GM12878 (cell line): ENCODE measurements around the gene NAB1. TPM values are rescaled to one million over a fixed set of nuclear protein-coding genes. Genes with fewer than 3 reads are reported as not detected.

ENCODE experiments used
- ATAC-seq: fragments of 200-7000 bp; cut with Tn5 transposase; 3 replicates; pipeline ENCODE4 v1.9.1; 2020; ENCODE audit warnings: mild to moderate bottlenecking, moderate library complexity
- BruUV-seq: library from RNA; stranded (reverse); fragments of 400-500 nt; replicated peaks from 2 replicates; lab custom pipeline; 2021; lab: Mats Ljungman, UMichigan
- CTCF ChIA-PET: fragments of 300-600 bp; sonication (Branson Sonifier 250); formaldehyde crosslinking; extraction: SDS; loops from one replicate; lab custom pipeline; 2021; ENCODE audit warnings: inconsistent platforms; lab: Yijun Ruan, JAX
- POLR2A ChIA-PET: fragments of 350-600 bp; formaldehyde crosslinking; extraction: SDS; loops from one replicate; lab custom pipeline; 2021; ENCODE audit warnings: inconsistent platforms; lab: Charles Lee
- RAD21 ChIA-PET: fragments of 300-600 bp; sonication (Branson Sonifier 250); formaldehyde crosslinking; loops from one replicate; lab custom pipeline; 2023; ENCODE audit warnings: antibody characterized with exemption; ENCODE audit not compliant: unreplicated experiment; lab: Charles Lee
- SMC1A ChIA-PET: fragments of 300-600 bp; sonication (Branson Sonifier 250); formaldehyde crosslinking; loops from one replicate; lab custom pipeline; 2023; ENCODE audit not compliant: unreplicated experiment, uncharacterized antibody; lab: Charles Lee
- DNase-seq: peaks from one replicate; pipeline ENCODE4 v3.0.0-alpha.2; 2011; ENCODE audit warnings: low read depth, low spot score
- FAIRE-seq: peaks from 3 replicates; lab custom pipeline; 2011; peaks lifted over from hg19 to GRCh38; lab: Jason Lieb, UNC
- H2AFZ ChIP-seq: 2 replicates; pipeline ENCODE4 v1.6.0; 2011; ENCODE audit warnings: low read depth, low read length, control low read depth; ENCODE audit not compliant: control insufficient read depth
- H3K27ac ChIP-seq: 2 replicates; pipeline ENCODE4 v1.5.1; 2011; ENCODE audit warnings: control low read depth; ENCODE audit not compliant: control insufficient read depth, insufficient read depth
- H3K27me3 ChIP-seq, 2 experiments: replicated peaks in 1 of 2; 2 replicates each; pipeline versions ENCODE4 v1.6.0 to v1.6.1; 2011; ENCODE audit warnings: low read length in 1 of 2; ENCODE audit not compliant: control insufficient read depth in 2 of 2, insufficient read depth in 2 of 2
- H3K36me3 ChIP-seq, 2 experiments: 2 replicates each; pipeline ENCODE4 v1.5.1; 2011; ENCODE audit warnings: low read length in 1 of 2; ENCODE audit not compliant: control insufficient read depth in 2 of 2, insufficient read depth in 2 of 2
- H3K4me1 ChIP-seq: 2 replicates; pipeline ENCODE4 v1.6.1; 2011; ENCODE audit warnings: mild to moderate bottlenecking, low read length, moderate library complexity, mixed read lengths; ENCODE audit not compliant: control insufficient read depth, insufficient read depth
- H3K4me2 ChIP-seq: 2 replicates; pipeline ENCODE4 v1.6.0; 2011; ENCODE audit warnings: control low read depth; ENCODE audit not compliant: control insufficient read depth, insufficient read depth
- H3K4me3 ChIP-seq: fragments of 200-600 bp; sonication (generic); 2 replicates; pipeline ENCODE4 v1.5.1; 2016
- H3K79me2 ChIP-seq: 2 replicates; pipeline ENCODE4 v1.6.0; 2011; ENCODE audit warnings: low read length; ENCODE audit not compliant: control insufficient read depth, insufficient read depth
- H3K9ac ChIP-seq: 2 replicates; pipeline ENCODE4 v1.8.0; 2011; ENCODE audit warnings: low read length, control low read depth, mixed read lengths; ENCODE audit not compliant: control insufficient read depth, insufficient read depth
- H3K9me3 ChIP-seq: replicated peaks from 3 replicates; pipeline ENCODE4 v1.5.1; 2011; ENCODE audit warnings: mild to moderate bottlenecking, low read length; ENCODE audit not compliant: control insufficient read depth, insufficient read depth
- H4K20me1 ChIP-seq: 2 replicates; pipeline ENCODE4 v1.6.0; 2011; ENCODE audit not compliant: control insufficient read depth, insufficient read depth
- BMI1 ChIP-seq: fragments of 450-650 bp; IDR thresholded peaks from 2 replicates; pipeline ENCODE4 v1.6.1; 2016; ENCODE audit warnings: mild to moderate bottlenecking, moderate library complexity, borderline replicate concordance
- CHD1 ChIP-seq: IDR thresholded peaks from 2 replicates; pipeline ENCODE4 v1.6.1; 2012; ENCODE audit warnings: low read depth, low read length, improper control_type of control experiment
- CHD2 ChIP-seq: IDR thresholded peaks from 2 replicates; pipeline ENCODE4 v1.6.1; 2011; ENCODE audit warnings: low read depth, low read length, improper control_type of control experiment, borderline replicate concordance
- ESRRA ChIP-seq: IDR thresholded peaks from 2 replicates; pipeline ENCODE4 v1.6.1; 2012; ENCODE audit warnings: mild to moderate bottlenecking, low read length, improper control_type of control experiment
- HDAC2 ChIP-seq: fragments of 200-600 bp; sonication (generic); IDR thresholded peaks from 2 replicates; pipeline ENCODE4 v1.6.1; 2017
- IKZF2 ChIP-seq, 2 experiments: fragments of 450-650 bp; IDR thresholded peaks; 2 replicates each; pipeline ENCODE4 v1.6.1; 2017; ENCODE audit warnings: mild to moderate bottlenecking in 2 of 2, moderate library complexity in 2 of 2
- JUNB ChIP-seq: IDR thresholded peaks from 2 replicates; pipeline ENCODE4 v1.6.1; 2016; ENCODE audit warnings: antibody characterized with exemption, mild to moderate bottlenecking
- NFYB ChIP-seq: IDR thresholded peaks from 2 replicates; pipeline ENCODE4 v1.6.1; 2011; ENCODE audit warnings: low read depth, mild to moderate bottlenecking, low read length, improper control_type of control experiment, moderate library complexity; ENCODE audit not compliant: insufficient read depth
- NR2C1 ChIP-seq: fragments of 450-650 bp; IDR thresholded peaks from 2 replicates; pipeline ENCODE4 v1.6.1; 2017; ENCODE audit warnings: antibody characterized with exemption, mild to moderate bottlenecking, moderate library complexity
- NR2C2 ChIP-seq: IDR thresholded peaks from 2 replicates; pipeline ENCODE4 v1.6.1; 2011; ENCODE audit warnings: borderline replicate concordance, low read depth; ENCODE audit not compliant: control insufficient read depth, insufficient read length
- POU2F2 ChIP-seq: IDR thresholded peaks from 3 replicates; pipeline ENCODE4 v1.6.1; 2011; ENCODE audit warnings: low read depth, mild to moderate bottlenecking, low read length, borderline replicate concordance
- RELA ChIP-seq: fragments of 450-650 bp; IDR thresholded peaks from 2 replicates; pipeline ENCODE4 v1.8.0; 2014; ENCODE audit warnings: borderline replicate concordance; ENCODE audit not compliant: partially characterized antibody
- REST ChIP-seq: IDR thresholded peaks from 2 replicates; pipeline ENCODE4 v1.6.1; 2012; ENCODE audit warnings: mild to moderate bottlenecking, low read depth, low read length
- SMC3 ChIP-seq: IDR thresholded peaks from 2 replicates; pipeline ENCODE4 v1.6.1; 2011; ENCODE audit warnings: low read length, improper control_type of control experiment, borderline replicate concordance
- SP1 ChIP-seq: IDR thresholded peaks from one replicate; pipeline ENCODE4 v1.6.1; 2011; ENCODE audit warnings: low read depth, low read length
- SUPT20H ChIP-seq: IDR thresholded peaks from 2 replicates; pipeline ENCODE4 v1.6.1; 2011; ENCODE audit warnings: low read depth, mild to moderate bottlenecking, low read length, moderate library complexity, borderline replicate concordance; ENCODE audit not compliant: control insufficient read depth
- TCF3 ChIP-seq: IDR thresholded peaks from 2 replicates; pipeline ENCODE4 v1.6.1; 2012; ENCODE audit warnings: low read depth, mild to moderate bottlenecking, low read length, borderline replicate concordance; ENCODE audit not compliant: insufficient read depth
- TCF7 ChIP-seq: IDR thresholded peaks from 2 replicates; pipeline ENCODE4 v1.6.1; 2014; ENCODE audit warnings: antibody characterized with exemption, borderline replicate concordance
- WGBS: methylation state at CpG from one replicate; pipeline ENCODE4 v1.1.6; 2016; ENCODE audit warnings: low lambda C conversion rate; ENCODE audit not compliant: insufficient replicate concordance, insufficient coverage; ENCODE audit errors: missing lambda C conversion rate; 5-methylcytosine and 5-hydroxymethylcytosine counted together
- in situ Hi-C: fragments of 300-500 bp; cut with MboI; formaldehyde crosslinking; loops from 9 replicates; pipeline ENCODE4 v1.14.3; 2018; ENCODE audit warnings: mixed read lengths
- intact Hi-C: fragments of 100-400 bp; cut with micrococcal nuclease; formaldehyde crosslinking; loops from one replicate; pipeline ENCODE4 v1.14.2; 2022; ENCODE audit not compliant: unreplicated experiment
- polyA plus RNA-seq, 11 experiments: library from polyadenylated mRNA; depleted of rRNA in 4 of 11; unstranded in 6 of 11; stranded (reverse) in 5 of 11; fragments of >200 nt; fragmentation: Nextera tagmentation in 4 of 11; fragmentation: Illumina TruSeq in 1 of 11; extraction: Ambion mirVana in 4 of 11; extraction: Trizol in 1 of 11; gene quantifications; 1 replicate in 1 of 11; 2 replicates in 10 of 11; pipeline versions ENCODE4 v1.2.1 to v1.2.3, GENCODE V29; 2011 to 2016; ENCODE audit warnings: inconsistent platforms in 2 of 11, missing spikeins in 2 of 11, low read depth in 1 of 11
- total RNA-seq, 4 experiments: library from RNA; depleted of rRNA in 3 of 4; stranded (reverse); fragments of >200 nt in 3 of 4; fragmentation: Illumina TruSeq in 1 of 4; extraction: Trizol in 1 of 4; gene quantifications; 2 replicates each; pipeline versions ENCODE4 v1.2.1 to v1.2.3, GENCODE V29; 2013 to 2021

NAB1 gene
- total and polyA plus RNA-seq, 10 of the 15 experiments (the other 5 are each of a cell fraction or from before 2014, with no cell fraction given), result 4.5 to 39.6 (median 23.0) TPM

- TF ChIP-seq RELA (no peak), ESRRA (no peak)
These were observed 1.9 kb upstream of the NAB1 start (continued) for GRCh38 chr2:190646780-190647522.

- Histone ChIP-seq H4K20me1 (no peaks in the 10 kb centered on the region), H2AFZ (peak overlapping the region; percentile 56), H3K4me1 (no peaks in the 10 kb centered on the region), H3K4me2 (peak overlapping the region; percentile 85), H3K27ac (peak overlapping the region; percentile 59), H3K27me3 (no peaks in the 10 kb centered on the region), H3K9me3 (no peaks in the 10 kb centered on the region), H3K36me3 (no peaks in the 10 kb centered on the region), H3K79me2 (peaks cover 44% of the 10 kb centered on the region), H3K9ac (peak overlapping the region; percentile 71), H3K4me3 (peak overlapping the region; percentile 69)
- intact Hi-C loops (loop anchor here (2.0 kb wide), 1 partner anchor 114 kb away; the partner anchor contains the start of gene NEMP2), in situ Hi-C loops (no loop called here)
- WGBS, result 2% methylated on average over 49 of the region's 78 CpGs
- RAD21 ChIA-PET, result interaction anchor here (1.0 to 2.9 kb wide), 2 partner anchors 13 to 30 kb away, joined by 3 to 19 read pairs; no protein-coding TSS in a partner anchor
- CTCF ChIA-PET, result interaction anchor here (0.6 to 3.4 kb wide), 3 partner anchors 12 to 132 kb away, joined by 3 to 18 read pairs (median 11); no protein-coding TSS in a partner anchor
- DNase-seq, result peak; percentile 17
- ATAC-seq, result peak; percentile 75
- FAIRE-seq, result no peak
- POLR2A ChIA-PET, result interaction anchor here (0.6 to 0.9 kb wide), 4 partner anchors 15 to 98 kb away, joined by 3 to 6 read pairs (median 4); no protein-coding TSS in a partner anchor
- TSS peak; percentile 87 for BruUV-seq
- SMC1A ChIA-PET, result interaction anchor here (0.7 to 7.5 kb wide), 7 partner anchors 14 to 266 kb away, joined by 3 to 70 read pairs (median 4); partner anchors contain the start of gene NEMP2
- TF ChIP-seq CHD2, result peak; percentile 32; the same call in 1 of the 2 replicates
- no peak for TF ChIP-seq TCF7
- TF ChIP-seq SUPT20H, result no peak
- no peak for TF ChIP-seq HDAC2
- no peak for TF ChIP-seq SP1
- 0 out of 2 replicates have a peak, but pooled peaks have one; percentile 83 for TF ChIP-seq CHD1
- TF ChIP-seq NFYB, result no peak
- no peak for TF ChIP-seq BMI1
- peak; percentile 24 to 46; a peak in 2 of 4 replicates for TF ChIP-seq IKZF2 (IDR thresholded peaks at IDR 0.05)
- peak; percentile 8; the same call in 1 of the 3 replicates for TF ChIP-seq POU2F2
- TF ChIP-seq TCF3, result 0 out of 2 replicates have a peak, but pooled peaks have one; percentile 48
- no peak for TF ChIP-seq NR2C1
- no peak for TF ChIP-seq NR2C2
- 0 out of 2 replicates have a peak, but pooled peaks have one; percentile 4 for TF ChIP-seq SMC3
- peak; percentile 19; the same call in 1 of the 2 replicates for TF ChIP-seq REST
- TF ChIP-seq JUNB, result no peak
These were observed 421 bp upstream of the NAB1 start for GRCh38 chr2:190648289-190649034.
